ENCODE results near the gene CCNG1. TPM values are rescaled to one million over a fixed set of nuclear protein-coding genes. Genes with fewer than 3 reads are reported as not detected.

Gene CCNG1
- total and polyA plus RNA-seq, 5 experiments from 2014 or later, result 129 to 167 (median 139) TPM

GRCh38 chr5:163460562-163461171, 23.3 kb downstream of the CCNG1 start, which contains the start of gene HMMR:
HMMR (plus strand) TSS chr5:163460632; CDS start chr5:163460693, 61 bp downstream.
- POLR2A ChIA-PET, result interaction anchor here (1.0 to 6.7 kb wide), 5 partner anchors 9 to 44 kb away, joined by 3 to 178 read pairs (median 17); partner anchors contain the start of genes CCNG1 and MAT2B
- Mint-ChIP-seq H3K27ac (peak within 1 kb of the TSS; percentile 99 to 100 (median 99)), H3K4me3 (peak within 1 kb of the TSS; percentile 92 to 98 (median 98)), H3K4me1 (peaks cover 12 to 52% (median 33%) of the 10 kb centered on the region in 4 donors), H3K36me3 (peaks cover 0 to 16% (median 10%) of the 10 kb centered on the region in 3 donors), H3K27me3 (peaks cover 0 to 3% (median 0%) of the 10 kb centered on the region in 5 donors), H3K9me3 (no peaks in the 10 kb centered on the region)
- DNase-seq, result no peak
- no peak for ATAC-seq

DNA sequence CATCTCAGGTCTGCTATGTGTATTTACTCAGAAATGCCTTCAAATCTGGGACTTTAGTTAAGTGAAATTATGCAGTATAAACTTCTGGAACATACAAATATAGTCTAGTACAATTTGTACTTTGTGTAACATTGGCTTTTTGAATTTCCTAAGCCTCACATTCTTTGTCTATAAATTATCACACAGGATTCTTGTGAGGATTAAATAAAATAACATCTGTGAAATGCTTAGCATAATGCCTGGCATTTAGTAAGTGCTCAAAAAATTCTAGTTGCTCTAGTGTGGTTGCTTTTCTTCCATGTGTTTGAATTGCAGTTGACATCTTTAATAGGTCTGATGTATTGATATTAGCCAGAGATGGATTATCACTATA, 25.7 kb downstream of the CCNG1 start:
- Mint-ChIP-seq H3K4me1 (peaks cover 8 to 38% (median 17%) of the 10 kb centered on the region in 4 donors), H3K27ac (peak overlapping the region in 2 of 10 donors; percentile 30 to 99), H3K27me3 (peaks cover 0 to 3% (median 0%) of the 10 kb centered on the region in 5 donors), H3K4me3 (no peak overlapping the region), H3K9me3 (no peaks in the 10 kb centered on the region), H3K36me3 (peaks cover 0 to 3% (median 0%) of the 10 kb centered on the region in 3 donors)
- DNase-seq (no peak), ATAC-seq (no peak)
- POLR2A ChIA-PET, result interaction anchor here (1.1 to 6.7 kb wide), 2 partner anchors 25 to 42 kb away, joined by 4 to 178 read pairs; partner anchors contain the start of genes CCNG1 and MAT2B

DNA sequence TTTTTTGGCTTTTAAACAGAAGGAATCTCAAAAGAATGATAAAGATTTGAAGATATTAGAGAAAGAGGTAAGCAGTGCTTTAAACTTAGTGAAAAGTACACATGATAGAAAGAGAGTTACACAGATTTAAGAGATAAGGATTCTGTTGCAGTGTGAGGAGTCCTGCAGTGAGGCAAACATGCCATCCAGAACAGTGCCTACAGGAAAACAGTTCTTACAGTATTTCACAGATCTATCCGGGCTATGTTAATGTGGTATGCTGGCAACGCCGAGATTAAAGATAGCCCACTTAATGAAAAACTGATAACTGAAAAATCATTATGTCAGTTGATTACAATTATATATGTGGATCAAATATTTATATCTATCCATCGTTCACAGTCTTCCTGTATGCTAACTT, 30.3 kb downstream of the CCNG1 start:
- Mint-ChIP-seq H3K27ac (peak overlapping the region in 2 of 10 donors; percentile 27 to 32), H3K4me1 (peaks cover 0 to 2% (median 0%) of the 10 kb centered on the region in 4 donors), H3K36me3 (no peaks in the 10 kb centered on the region), H3K27me3 (no peaks in the 10 kb centered on the region), H3K4me3 (no peak overlapping the region), H3K9me3 (no peaks in the 10 kb centered on the region)
- POLR2A ChIA-PET, result interaction anchor here (4.6 kb wide), 1 partner anchor 8 kb away, joined by 17 read pairs; the partner anchor contains the start of genes HMMR and NUDCD2
- no peak for DNase-seq
- no peak for ATAC-seq

DNA sequence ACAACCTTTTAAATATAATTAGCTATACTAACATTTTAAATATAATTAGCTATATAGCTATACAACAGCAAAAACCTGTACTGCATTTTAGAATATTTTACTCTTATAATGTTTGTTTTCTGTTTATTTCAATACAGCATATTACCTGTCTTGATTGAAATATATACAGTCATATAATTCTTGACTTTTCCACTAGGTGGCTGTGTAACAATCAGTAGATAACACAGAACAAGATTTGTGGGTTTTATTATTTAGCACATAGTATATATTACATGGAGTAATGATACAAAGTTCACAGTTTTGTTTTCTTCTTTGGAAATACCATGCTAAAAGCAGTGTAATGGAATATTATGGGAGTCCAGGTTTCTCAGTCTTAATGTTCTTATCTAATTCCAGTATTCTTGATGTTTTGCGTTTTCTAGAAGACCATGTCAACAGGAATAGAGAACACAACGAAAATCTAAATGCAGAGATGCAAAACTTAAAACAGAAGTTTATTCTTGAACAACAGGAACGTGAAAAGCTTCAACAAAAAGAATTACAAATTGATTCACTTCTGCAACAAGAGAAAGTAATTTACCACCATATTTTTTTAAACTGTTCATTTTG, 36.3 kb downstream of the CCNG1 start:
- peak overlapping the region in 1 of 10 donors; percentile 3 for H3K27ac Mint-ChIP-seq
- ATAC-seq, result peak; percentile 52 to 82
- H3K9me3 Mint-ChIP-seq, result no peaks in the 10 kb centered on the region
- no peaks in the 10 kb centered on the region for H3K36me3 Mint-ChIP-seq
- H3K4me1 Mint-ChIP-seq, result no peaks in the 10 kb centered on the region
- DNase-seq, result peak in 3 of 10 donors; percentile 21 to 43 (median 43)
- no peak overlapping the region for H3K4me3 Mint-ChIP-seq
- POLR2A ChIA-PET, result interaction anchor here (1.6 kb wide), 2 partner anchors 29 to 32 kb away, joined by 4 to 6 read pairs; partner anchors contain the start of gene MAT2B
- H3K27me3 Mint-ChIP-seq, result no peaks in the 10 kb centered on the region

GRCh38 chr5:163475411-163475810, 38.0 kb downstream of the CCNG1 start:
- no peaks in the 10 kb centered on the region for H3K9me3 Mint-ChIP-seq
- no peaks in the 10 kb centered on the region for H3K27me3 Mint-ChIP-seq
- no peak overlapping the region for H3K27ac Mint-ChIP-seq
- no peak overlapping the region for H3K4me3 Mint-ChIP-seq
- no peaks in the 10 kb centered on the region for H3K36me3 Mint-ChIP-seq
- no peaks in the 10 kb centered on the region for H3K4me1 Mint-ChIP-seq
- POLR2A ChIA-PET, result interaction anchor here (1.1 kb wide), 2 partner anchors 30 to 38 kb away, joined by 3 to 4 read pairs; partner anchors contain the start of genes CCNG1 and MAT2B
- ATAC-seq, result no peak
- DNase-seq, result no peak

GRCh38 chr5:163478126-163478981, 41.0 kb downstream of the CCNG1 start:
- POLR2A ChIA-PET, result no interaction called here
- H3K36me3 Mint-ChIP-seq, result no peaks in the 10 kb centered on the region

DNA sequence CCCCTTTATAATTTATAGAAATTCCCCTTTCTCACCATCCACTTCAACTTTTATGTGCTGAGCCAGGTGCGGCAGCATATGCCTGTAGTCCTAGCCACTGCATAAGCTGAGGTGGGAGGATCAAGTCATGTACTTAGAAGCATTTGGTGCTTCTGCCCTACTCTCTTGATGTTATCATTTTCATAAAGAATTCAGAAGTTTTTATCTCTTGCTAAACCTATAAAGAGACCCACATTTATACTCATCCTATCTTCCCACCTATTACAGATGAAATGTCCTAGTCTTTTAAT, 41.5 kb downstream of the CCNG1 start:
- H3K4me1 Mint-ChIP-seq, result no peaks in the 10 kb centered on the region
- POLR2A ChIA-PET, result no interaction called here
- DNase-seq, result no peak
- H3K36me3 Mint-ChIP-seq, result no peaks in the 10 kb centered on the region
- H3K27ac Mint-ChIP-seq, result no peak overlapping the region
- no peak overlapping the region for H3K4me3 Mint-ChIP-seq
- no peak for ATAC-seq
- H3K27me3 Mint-ChIP-seq, result peaks cover 0 to 1% (median 0%) of the 10 kb centered on the region in 5 donors
- H3K9me3 Mint-ChIP-seq, result no peaks in the 10 kb centered on the region

More at GRCh38 chr5:163478126-163478981, 41.0 kb downstream of the CCNG1 start:
- no peak for ATAC-seq
- H3K4me1 Mint-ChIP-seq, result no peaks in the 10 kb centered on the region
- DNase-seq, result no peak
- H3K9me3 Mint-ChIP-seq, result no peaks in the 10 kb centered on the region
- H3K4me3 Mint-ChIP-seq, result peak overlapping the region in 1 of 10 donors; percentile 1
- no peak overlapping the region for H3K27ac Mint-ChIP-seq
- H3K27me3 Mint-ChIP-seq, result peaks cover 0 to 1% (median 0%) of the 10 kb centered on the region in 5 donors

DNA sequence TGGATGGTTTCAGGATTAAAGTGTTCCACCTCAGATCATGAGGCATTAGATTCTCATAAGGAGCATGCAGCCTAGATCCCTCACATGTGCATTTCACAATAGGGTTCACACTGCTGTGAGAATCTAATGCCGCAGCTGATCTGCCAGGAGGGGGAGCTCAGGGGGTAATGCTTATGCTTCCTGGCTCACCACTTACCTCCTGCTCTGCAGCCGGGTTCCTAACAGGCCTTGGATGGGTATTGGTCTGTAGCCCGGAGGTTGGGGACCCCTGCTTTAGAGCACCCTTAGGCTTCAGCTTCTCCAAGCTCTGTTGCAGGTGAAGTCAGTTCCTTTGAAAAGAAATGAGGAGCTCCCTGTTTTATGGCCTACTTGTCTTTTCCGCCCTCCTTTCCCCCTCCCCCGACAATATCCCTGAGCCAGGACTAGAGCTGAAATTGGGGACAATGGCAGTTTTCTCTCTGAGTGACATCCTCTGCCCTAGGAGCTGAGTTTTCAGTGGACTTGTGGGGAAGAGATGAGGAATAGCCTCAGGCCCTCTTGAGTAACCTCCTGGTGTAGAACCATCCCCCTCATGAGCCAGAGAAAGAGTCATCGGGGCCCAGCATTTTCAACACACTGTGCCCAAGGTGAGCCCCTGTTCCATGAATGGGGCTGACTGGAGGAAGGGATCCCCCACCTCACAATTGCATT, 51.8 kb downstream of the CCNG1 start:
- H3K27ac Mint-ChIP-seq, result peak overlapping the region in 2 of 10 donors; percentile 31 to 40
- no peaks in the 10 kb centered on the region for H3K36me3 Mint-ChIP-seq
- no peaks in the 10 kb centered on the region for H3K27me3 Mint-ChIP-seq
- H3K4me1 Mint-ChIP-seq, result no peaks in the 10 kb centered on the region
- no peak overlapping the region for H3K4me3 Mint-ChIP-seq
- DNase-seq (peak in 2 of 10 donors; percentile 10 to 16), ATAC-seq (peak; percentile 49 to 72)
- POLR2A ChIA-PET, result interaction anchor here (2.0 kb wide), 1 partner anchor 16 kb away, joined by 5 read pairs; the partner anchor contains the start of gene MAT2B
- H3K9me3 Mint-ChIP-seq, result no peaks in the 10 kb centered on the region

- H3K9me3 Mint-ChIP-seq, result no peaks in the 10 kb centered on the region
- H3K36me3 Mint-ChIP-seq, result no peaks in the 10 kb centered on the region
- H3K4me3 Mint-ChIP-seq, result no peak overlapping the region
- no peaks in the 10 kb centered on the region for H3K4me1 Mint-ChIP-seq
- H3K27ac Mint-ChIP-seq, result no peak overlapping the region
- no peaks in the 10 kb centered on the region for H3K27me3 Mint-ChIP-seq
- DNase-seq (no peak), ATAC-seq (no peak)
- POLR2A ChIA-PET, result interaction anchor here (2.0 kb wide), 1 partner anchor 16 kb away, joined by 5 read pairs; the partner anchor contains the start of gene MAT2B
These were observed 52.3 kb downstream of the CCNG1 start for GRCh38 chr5:163489745-163490075.

Other genes with a start within 250 kb of the CCNG1 start
- 10 to 100 TPM; 27.4 to 27.8 TPM for gene NUDCD2, start 22.5 kb downstream of the CCNG1 start, total RNA-seq
- gene NUDCD2, start 22.5 kb downstream of the CCNG1 start, polyA plus RNA-seq, result 10 to 100 TPM; 46.7 to 54.0 (median 53.2) TPM
- under 1 TPM; 0.42 to 0.47 TPM for gene HMMR, start 23.0 kb downstream of the CCNG1 start, total RNA-seq
- gene HMMR, start 23.0 kb downstream of the CCNG1 start, polyA plus RNA-seq, result under 1 TPM in 1 of 3 donors, not detected in 2; 0.28 TPM
- gene MAT2B, start 68.0 kb downstream of the CCNG1 start, total RNA-seq, result 100 to 1,000 TPM; 145 to 147 TPM
- gene MAT2B, start 68.0 kb downstream of the CCNG1 start, polyA plus RNA-seq, result 100 to 1,000 TPM; 260 to 287 (median 260) TPM

Data from naive thymus-derived CD8-positive, alpha-beta T cell (primary cell).